HEK293T (cell line): ENCODE results near the gene C12orf56.

Experiments used
- CTCF ChIA-PET: fragments of 350-600 bp; formaldehyde crosslinking; extraction: SDS; loops from one replicate; lab custom pipeline; 2021; ENCODE audit warnings: antibody characterized with exemption, inconsistent platforms; lab: Yijun Ruan, JAX
- POLR2A ChIA-PET: fragments of 350-600 bp; formaldehyde crosslinking; extraction: SDS; loops from one replicate; lab custom pipeline; 2020; ENCODE audit warnings: antibody characterized with exemption, inconsistent platforms; lab: Yijun Ruan, JAX
- DNase-seq: peaks from one replicate; pipeline ENCODE4 v3.0.0; 2012; ENCODE audit warnings: mixed read lengths; ENCODE audit errors: extremely low spot score
- ARNT ChIP-seq: fragments of 450-650 bp; IDR thresholded peaks from 2 replicates; pipeline ENCODE4 v1.6.1; 2017; ENCODE audit warnings: mild to moderate bottlenecking
- BHLHE40 ChIP-seq: fragments of 450-650 bp; IDR thresholded peaks from 2 replicates; pipeline ENCODE4 v1.6.1; 2016; ENCODE audit warnings: mild to moderate bottlenecking, moderate library complexity, borderline replicate concordance
- CTBP1 ChIP-seq: fragments of 450-650 bp; IDR thresholded peaks from 2 replicates; pipeline ENCODE4 v1.6.1; 2016; ENCODE audit warnings: borderline replicate concordance
- ELF4 ChIP-seq: fragments of 450-650 bp; IDR thresholded peaks from 2 replicates; pipeline ENCODE4 v1.6.1; 2017; ENCODE audit warnings: antibody characterized with exemption
- FOXA1 ChIP-seq: fragments of 450-650 bp; IDR thresholded peaks from 2 replicates; pipeline ENCODE4 v1.6.1; 2016; ENCODE audit warnings: mild to moderate bottlenecking
- FOXK2 ChIP-seq: fragments of 450-650 bp; IDR thresholded peaks from 2 replicates; pipeline ENCODE4 v1.6.1; 2016; ENCODE audit warnings: mild to moderate bottlenecking
- FOXM1 ChIP-seq: fragments of 450-650 bp; IDR thresholded peaks from 2 replicates; pipeline ENCODE4 v1.6.1; 2017; ENCODE audit warnings: mild to moderate bottlenecking, borderline replicate concordance
- HDGF ChIP-seq: fragments of 450-650 bp; IDR thresholded peaks from 2 replicates; pipeline ENCODE4 v1.6.1; 2017; ENCODE audit warnings: antibody characterized with exemption, borderline replicate concordance
- L3MBTL2 ChIP-seq: fragments of 450-650 bp; conservative IDR thresholded peaks from 2 replicates; pipeline ENCODE4 v1.6.1; 2016; ENCODE audit warnings: mild to moderate bottlenecking
- LEF1 ChIP-seq: fragments of 450-650 bp; IDR thresholded peaks from 2 replicates; pipeline ENCODE4 v1.6.1; 2017; ENCODE audit warnings: mild to moderate bottlenecking, borderline replicate concordance
- NFRKB ChIP-seq: fragments of 450-650 bp; IDR thresholded peaks from 2 replicates; pipeline ENCODE4 v1.6.1; 2016; ENCODE audit warnings: mild to moderate bottlenecking, moderate library complexity
- SP1 ChIP-seq: fragments of 450-650 bp; IDR thresholded peaks from 2 replicates; pipeline ENCODE4 v1.6.1; 2017
- SUZ12 ChIP-seq: fragments of 450-650 bp; IDR thresholded peaks from 2 replicates; pipeline ENCODE4 v1.6.1; 2016; ENCODE audit warnings: mild to moderate bottlenecking
- TARDBP ChIP-seq: fragments of 450-650 bp; IDR thresholded peaks from 2 replicates; pipeline ENCODE4 v1.6.1; 2016
- ZNF384 ChIP-seq: fragments of 450-650 bp; IDR thresholded peaks from 2 replicates; pipeline ENCODE4 v1.6.1; 2016
- TF ChIP-seq, protein P1 (sequence below): fragments of 450-650 bp; IDR thresholded peaks from 2 replicates; pipeline ENCODE4 v1.6.1; 2016

C12orf56 gene

GRCh38 chr12:64407342-64408223 is 17.0 kb upstream of the C12orf56 start:
- no peak for DNase-seq
- ChIA-PET CTCF (no interaction called here), POLR2A (no interaction called here)
- no peak for TF ChIP-seq FOXA1

- peak; percentile 48 for DNase-seq
- ChIA-PET POLR2A (interaction anchor here (0.6 to 1.9 kb wide), 24 partner anchors 9 to 571 kb away, joined by 3 to 11 read pairs (median 3); partner anchors contain the start of gene KICS2), CTCF (no interaction called here)
- no peak for TF ChIP-seq LEF1
- no peak for TF ChIP-seq FOXA1
- TF ChIP-seq SP1 = no peak
- TF ChIP-seq ZNF384 = no peak
- no peak for TF ChIP-seq HDGF
- peak; percentile 73 for TF ChIP-seq L3MBTL2
- TF ChIP-seq FOXM1 = no peak
- no peak for TF ChIP-seq SUZ12
- TF ChIP-seq ELF4 = peak; percentile 10; the same call in 1 of the 2 replicates
- no peak for TF ChIP-seq BHLHE40
- TF ChIP-seq FOXK2 = no peak
Measured at GRCh38 chr12:64404470-64405256, 14.1 kb upstream of the C12orf56 start.

DNA sequence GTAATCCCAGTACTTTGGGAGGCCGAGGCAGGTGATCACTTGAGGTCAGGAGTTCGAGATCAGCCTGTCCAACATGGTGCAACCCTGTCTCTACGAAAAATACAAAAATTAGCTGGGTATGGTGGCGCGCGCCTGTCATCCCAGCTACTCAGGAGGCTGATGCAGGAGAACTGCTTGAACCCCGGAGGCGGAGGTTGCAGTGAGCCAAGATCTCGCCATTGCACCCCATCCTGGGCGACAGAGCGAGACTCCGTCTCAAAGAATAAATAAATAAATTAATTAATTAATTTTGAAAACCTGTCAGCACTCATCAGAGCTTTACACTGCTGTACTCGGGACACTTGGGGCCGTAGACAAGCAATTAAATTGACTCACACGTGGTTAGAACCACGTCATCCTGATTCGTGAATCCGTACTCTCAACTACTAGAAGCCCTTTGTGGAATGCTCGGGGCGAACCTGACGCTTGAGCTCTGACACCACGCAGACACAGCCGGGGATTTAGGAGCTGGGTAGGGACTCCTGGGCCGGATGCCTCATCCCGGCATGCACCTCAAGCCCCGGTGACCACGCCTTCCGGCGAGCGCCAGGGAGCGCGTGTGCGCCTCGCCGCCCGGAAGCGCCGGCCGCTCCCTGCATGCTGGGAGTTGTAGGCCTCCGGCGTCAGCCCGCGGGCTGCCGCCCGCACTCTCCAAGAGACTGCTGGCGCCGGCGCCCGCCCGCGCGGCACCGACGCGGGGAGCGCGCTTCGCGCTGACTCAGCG is 13.3 kb upstream of the C12orf56 start, which contains the start of gene XPOT:
TSS of gene XPOT (plus strand) at position 686 of the 763 bp plus-strand sequence. CDS start 5,644 bp downstream, outside the sequence.
- peak; percentile 95 for DNase-seq
- peak; percentile 72; the same call in 1 of the 2 replicates for TF ChIP-seq ELF4
- no peak for TF ChIP-seq SUZ12
- peak; percentile 66 for TF ChIP-seq L3MBTL2
- TF ChIP-seq, protein P1, sequence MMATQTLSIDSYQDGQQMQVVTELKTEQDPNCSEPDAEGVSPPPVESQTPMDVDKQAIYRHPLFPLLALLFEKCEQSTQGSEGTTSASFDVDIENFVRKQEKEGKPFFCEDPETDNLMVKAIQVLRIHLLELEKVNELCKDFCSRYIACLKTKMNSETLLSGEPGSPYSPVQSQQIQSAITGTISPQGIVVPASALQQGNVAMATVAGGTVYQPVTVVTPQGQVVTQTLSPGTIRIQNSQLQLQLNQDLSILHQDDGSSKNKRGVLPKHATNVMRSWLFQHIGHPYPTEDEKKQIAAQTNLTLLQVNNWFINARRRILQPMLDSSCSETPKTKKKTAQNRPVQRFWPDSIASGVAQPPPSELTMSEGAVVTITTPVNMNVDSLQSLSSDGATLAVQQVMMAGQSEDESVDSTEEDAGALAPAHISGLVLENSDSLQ = peak; percentile 36; the same call in 1 of the 2 replicates
- ChIA-PET POLR2A (interaction anchor here (0.6 to 1.9 kb wide), 24 partner anchors 8 to 570 kb away, joined by 3 to 11 read pairs (median 3); partner anchors contain the start of gene KICS2), CTCF (no interaction called here)

DNA sequence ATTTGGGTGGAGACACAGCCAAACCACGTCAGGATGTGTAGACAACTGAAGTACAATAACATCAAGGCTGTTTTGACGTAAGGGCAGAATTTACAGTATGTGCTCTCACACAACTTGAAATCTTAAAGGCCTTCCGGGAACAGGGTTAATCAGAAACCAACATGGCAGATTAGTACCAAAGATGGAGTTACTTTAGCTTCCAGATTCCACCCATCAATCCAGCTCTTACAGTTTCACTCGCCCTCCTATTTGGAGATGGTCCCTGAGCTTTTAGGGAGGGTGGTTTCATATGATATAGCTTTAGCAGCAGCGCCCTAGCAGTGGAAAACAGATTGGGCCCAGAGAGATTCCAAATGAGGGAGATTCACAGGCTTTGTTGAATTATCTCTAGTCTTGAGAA is 11.6 kb upstream of the C12orf56 start:
- no peak for TF ChIP-seq LEF1
- TF ChIP-seq ELF4 = no peak
- TF ChIP-seq, protein P1 = no peak
- TF ChIP-seq FOXK2 = no peak
- TF ChIP-seq FOXM1 = no peak
- no peak for TF ChIP-seq ZNF384
- TF ChIP-seq NFRKB = no peak
- no peak for TF ChIP-seq BHLHE40
- no peak for TF ChIP-seq CTBP1
- no peak for TF ChIP-seq SUZ12
- DNase-seq = no peak
- ChIA-PET CTCF (no interaction called here), POLR2A (no interaction called here)

DNA sequence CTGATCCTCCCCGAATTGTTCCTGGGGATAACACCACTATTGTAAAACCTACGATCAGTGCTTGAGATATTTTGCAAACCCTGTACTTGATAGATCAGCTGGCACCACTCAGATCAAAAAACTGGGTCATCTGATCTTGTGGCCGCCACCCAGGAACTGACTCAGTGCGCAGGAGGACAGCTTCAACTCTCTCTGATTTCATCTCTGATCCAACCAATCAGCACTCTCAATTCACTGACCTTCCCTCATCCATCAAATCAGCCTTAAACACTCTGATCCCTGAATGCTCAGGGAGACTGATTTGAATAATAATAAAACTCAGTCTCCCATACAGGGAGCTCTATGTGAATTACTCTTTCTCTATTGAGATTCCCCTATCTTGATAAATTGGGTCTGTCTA is 9.5 kb upstream of the C12orf56 start:
- CTCF ChIA-PET = no interaction called here
- TF ChIP-seq FOXA1 (no peak), NFRKB (no peak), TARDBP (no peak), ARNT (no peak), SUZ12 (no peak), HDGF (no peak), ZNF384 (no peak), FOXM1 (no peak), ELF4 (no peak), L3MBTL2 (no peak), LEF1 (no peak), SP1 (no peak), FOXK2 (no peak), BHLHE40 (no peak)
- TF ChIP-seq, protein P1 = no peak
- POLR2A ChIA-PET = no interaction called here
- DNase-seq = no peak
